Omental fat pad (tissue), 4 donors: ENCODE results near the gene KLHDC1. TPM values are rescaled to one million over a fixed set of nuclear protein-coding genes. Genes with fewer than 3 reads are reported as not detected.
"Not testable (repeated sequence)": the region's sequence is repeated elsewhere in the genome, so short reads cannot be mapped to it uniquely, and the experiment has no call there.

Source experiments
- ATAC-seq: fragments of 150-250 bp; one replicate; pipeline ENCODE4 v1.9.1; 2016; ENCODE audit warnings: mild to moderate bottlenecking, moderate library complexity; ENCODE audit not compliant: low FRiP score
- DNase-seq: peaks from one replicate; pipeline ENCODE4 v3.0.0-alpha.2; 2019; ENCODE audit warnings: low spot score
- total RNA-seq, 4 donors: library from RNA; depleted of rRNA; stranded (reverse); fragments of >200 nt; gene quantifications; one replicate each; pipeline ENCODE4 v1.1.0, GENCODE V29; 2016
- TF ChIP-seq, protein P1 (sequence below), 3 donors: fragments of 450-650 bp; IDR thresholded peaks; one replicate each; pipeline ENCODE4 v1.5.1; 2016 to 2017; ENCODE audit warnings: antibody characterized with exemption in 3 of 3, mild to moderate bottlenecking in 3 of 3, moderate library complexity in 2 of 3

Gene KLHDC1
- total RNA-seq, 4 donors from 2014 or later, result 2.9 to 10.2 (median 7.1) TPM

DNA sequence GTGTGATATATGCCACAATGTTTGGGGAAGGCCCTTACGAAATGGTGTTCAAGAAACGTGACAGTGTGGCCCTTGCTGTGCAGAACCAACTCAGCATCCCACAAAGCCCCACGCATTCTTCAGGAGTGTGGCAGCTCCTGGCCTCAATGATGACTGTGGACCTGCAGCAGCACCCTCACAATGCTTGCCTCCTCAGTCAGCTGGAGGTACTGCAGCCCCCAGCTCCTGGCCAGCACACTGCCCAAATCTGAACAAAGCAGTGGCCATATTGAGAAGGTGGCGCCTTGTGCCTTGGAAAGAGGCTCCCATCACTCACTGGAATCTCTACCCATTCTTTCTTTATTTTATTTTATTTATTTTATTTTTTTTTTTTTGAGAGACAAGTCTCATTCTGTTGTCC, 15.3 kb upstream of the KLHDC1 start:
- ATAC-seq, result no peak
- TF ChIP-seq, protein P1, sequence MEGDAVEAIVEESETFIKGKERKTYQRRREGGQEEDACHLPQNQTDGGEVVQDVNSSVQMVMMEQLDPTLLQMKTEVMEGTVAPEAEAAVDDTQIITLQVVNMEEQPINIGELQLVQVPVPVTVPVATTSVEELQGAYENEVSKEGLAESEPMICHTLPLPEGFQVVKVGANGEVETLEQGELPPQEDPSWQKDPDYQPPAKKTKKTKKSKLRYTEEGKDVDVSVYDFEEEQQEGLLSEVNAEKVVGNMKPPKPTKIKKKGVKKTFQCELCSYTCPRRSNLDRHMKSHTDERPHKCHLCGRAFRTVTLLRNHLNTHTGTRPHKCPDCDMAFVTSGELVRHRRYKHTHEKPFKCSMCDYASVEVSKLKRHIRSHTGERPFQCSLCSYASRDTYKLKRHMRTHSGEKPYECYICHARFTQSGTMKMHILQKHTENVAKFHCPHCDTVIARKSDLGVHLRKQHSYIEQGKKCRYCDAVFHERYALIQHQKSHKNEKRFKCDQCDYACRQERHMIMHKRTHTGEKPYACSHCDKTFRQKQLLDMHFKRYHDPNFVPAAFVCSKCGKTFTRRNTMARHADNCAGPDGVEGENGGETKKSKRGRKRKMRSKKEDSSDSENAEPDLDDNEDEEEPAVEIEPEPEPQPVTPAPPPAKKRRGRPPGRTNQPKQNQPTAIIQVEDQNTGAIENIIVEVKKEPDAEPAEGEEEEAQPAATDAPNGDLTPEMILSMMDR (IDR thresholded peaks at IDR 0.05), result no peak
- DNase-seq, result no peak

DNA sequence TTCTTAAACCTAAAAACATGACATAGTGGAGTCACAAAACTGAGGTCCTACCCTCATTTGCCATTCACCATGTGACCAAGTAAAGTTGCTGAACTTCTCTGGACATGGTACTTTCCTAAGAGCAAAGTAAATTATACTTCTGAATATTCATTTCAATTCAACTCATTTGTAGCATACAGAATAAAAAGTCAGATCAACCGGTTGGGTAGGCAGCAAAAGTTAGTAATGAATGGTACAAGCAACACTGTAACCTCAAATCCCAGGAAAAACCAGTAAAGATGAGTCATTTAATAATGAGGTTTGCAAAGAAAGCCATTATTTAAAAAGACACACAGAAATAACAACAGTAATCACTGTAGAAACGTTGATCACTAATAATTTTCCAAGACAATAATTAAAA, 13.6 kb upstream of the KLHDC1 start:
- DNase-seq (no peak), ATAC-seq (no peak)
- TF ChIP-seq, protein P1 (IDR thresholded peaks at IDR 0.05), result no peak

DNA sequence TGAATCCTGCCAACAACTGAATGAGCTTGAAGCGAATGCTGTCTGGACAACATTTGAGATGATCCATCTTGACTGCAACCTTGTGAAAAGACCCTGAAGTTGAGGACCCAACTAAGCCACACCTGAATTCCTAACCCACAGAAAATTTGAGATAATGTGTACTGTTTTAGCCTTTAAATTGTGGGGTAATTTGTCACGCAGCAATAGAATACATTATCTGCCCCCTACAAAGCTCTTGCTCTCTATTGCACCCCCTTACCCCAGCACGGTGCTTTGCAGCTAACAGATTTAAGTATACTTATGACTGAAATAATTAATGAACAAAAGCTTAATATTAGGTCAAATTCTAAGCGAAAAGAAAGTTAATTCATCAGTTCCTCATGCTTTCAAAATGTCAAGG, 6.5 kb upstream of the KLHDC1 start:
- TF ChIP-seq, protein P1 (IDR thresholded peaks at IDR 0.05), result no peak
- no peak for DNase-seq
- no peak for ATAC-seq

DNA sequence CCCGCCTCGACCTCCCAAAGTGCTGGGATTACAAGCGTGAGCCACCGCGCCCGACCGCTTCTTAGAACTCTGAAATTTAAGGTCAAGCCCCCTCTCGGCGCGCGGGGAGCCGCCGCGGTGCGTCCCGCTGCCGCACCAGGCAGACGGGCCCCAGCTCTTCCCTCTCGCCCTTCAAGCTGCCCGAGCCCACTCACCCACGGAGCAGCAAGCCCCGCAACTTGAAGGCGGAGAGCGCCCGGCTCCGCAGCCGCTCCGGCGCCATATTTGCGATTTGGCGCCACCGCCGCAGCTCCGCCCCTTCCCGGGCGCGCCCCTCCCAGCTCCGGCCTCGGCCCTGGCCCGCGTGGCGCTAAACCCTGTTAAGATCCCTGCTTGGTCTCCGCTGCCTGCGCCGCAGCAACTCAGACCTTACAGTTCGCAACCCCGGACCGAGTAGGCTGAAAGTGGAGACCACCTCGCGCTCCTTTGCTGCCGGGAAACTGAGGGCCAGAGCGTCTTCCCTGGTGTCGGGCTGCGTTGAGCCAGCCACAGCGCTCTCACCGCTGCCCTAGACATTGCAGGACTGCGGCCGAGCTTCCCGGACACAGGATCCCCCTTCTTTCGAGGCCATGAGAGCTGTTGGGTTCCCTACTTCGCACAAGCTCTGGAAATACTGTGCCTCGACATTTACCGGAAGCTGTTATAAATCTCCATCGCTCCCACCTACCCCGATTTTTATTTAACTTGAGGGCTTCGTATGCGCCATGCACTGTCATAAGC, 4.8 kb upstream of the KLHDC1 start, which contains the start of gene POLE2:
POLE2 (minus strand) TSS at position 273 of the 759 bp plus-strand sequence; CDS start at position 262, 11 bp downstream.
- peak; percentile 85 for ATAC-seq
- TF ChIP-seq, protein P1 (IDR thresholded peaks at IDR 0.05), result no peak
- no peak for DNase-seq

DNA sequence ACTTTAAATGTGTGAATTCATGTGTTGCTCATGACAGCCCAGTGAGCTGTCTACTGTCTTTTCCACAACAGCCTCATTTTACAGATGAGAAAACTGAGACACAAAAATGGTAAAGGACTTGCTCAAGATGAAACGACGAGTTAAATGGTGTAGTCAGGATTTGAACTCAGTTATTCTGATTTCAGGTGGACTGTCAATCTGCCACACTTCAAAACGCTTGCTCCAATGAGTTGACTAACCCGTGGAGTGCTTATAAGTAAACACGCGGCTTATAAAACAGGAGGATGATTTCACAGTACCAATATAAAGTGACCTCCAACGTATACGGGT, 4.3 kb upstream of the KLHDC1 start:
- TF ChIP-seq, protein P1 (IDR thresholded peaks at IDR 0.05), result no peak
- ATAC-seq (no peak), DNase-seq (no peak)

DNA sequence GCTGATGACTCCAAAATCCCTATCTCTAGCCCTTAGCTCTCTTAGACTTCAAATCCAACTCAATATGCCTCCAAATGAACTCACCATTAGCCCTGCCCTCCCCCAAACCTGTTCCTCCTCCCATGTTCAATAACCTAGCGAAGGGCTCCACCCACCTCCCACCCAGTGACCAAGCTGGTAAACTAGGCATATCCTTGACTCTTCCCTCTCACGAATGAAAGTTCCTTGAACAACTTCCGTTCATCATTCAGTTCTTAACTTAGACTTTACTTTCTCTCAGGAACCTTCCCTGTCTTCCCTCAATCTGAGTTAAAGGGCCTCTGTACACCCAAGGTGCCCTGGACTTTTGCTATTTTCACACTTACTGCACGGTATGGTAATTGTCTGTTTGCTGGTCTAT, 1.9 kb upstream of the KLHDC1 start:
- ATAC-seq, result no peak
- TF ChIP-seq, protein P1 (IDR thresholded peaks at IDR 0.05), result no peak
- no peak for DNase-seq

DNA sequence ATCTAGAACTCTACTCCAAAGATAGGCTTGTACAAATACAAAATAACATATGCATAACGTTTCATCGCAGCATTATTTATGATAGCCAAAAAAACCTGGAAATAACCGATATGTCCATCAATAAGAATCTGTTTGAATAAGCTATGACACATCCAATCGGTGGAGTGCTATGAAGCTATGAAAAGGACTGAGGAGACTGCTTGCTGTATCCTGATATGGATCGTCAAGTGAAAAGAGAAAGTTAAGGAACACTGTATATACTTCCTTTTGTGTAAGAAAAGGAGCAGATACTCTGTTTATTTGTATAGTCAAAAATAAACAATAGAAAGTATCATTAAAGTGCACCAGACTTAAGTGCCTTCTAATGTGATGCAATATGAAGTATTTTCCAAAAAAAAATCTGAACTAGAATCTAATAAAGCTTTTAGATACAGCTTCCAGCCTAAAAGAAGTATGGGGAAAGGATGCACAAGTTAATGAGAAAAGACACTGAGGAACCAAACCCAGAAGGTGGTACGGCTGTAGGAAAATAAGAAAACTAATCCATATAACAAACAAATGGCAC, 645 bp upstream of the KLHDC1 start:
- no peak for DNase-seq
- ATAC-seq, result no peak
- TF ChIP-seq, protein P1 (IDR thresholded peaks at IDR 0.05), result no peak

DNA sequence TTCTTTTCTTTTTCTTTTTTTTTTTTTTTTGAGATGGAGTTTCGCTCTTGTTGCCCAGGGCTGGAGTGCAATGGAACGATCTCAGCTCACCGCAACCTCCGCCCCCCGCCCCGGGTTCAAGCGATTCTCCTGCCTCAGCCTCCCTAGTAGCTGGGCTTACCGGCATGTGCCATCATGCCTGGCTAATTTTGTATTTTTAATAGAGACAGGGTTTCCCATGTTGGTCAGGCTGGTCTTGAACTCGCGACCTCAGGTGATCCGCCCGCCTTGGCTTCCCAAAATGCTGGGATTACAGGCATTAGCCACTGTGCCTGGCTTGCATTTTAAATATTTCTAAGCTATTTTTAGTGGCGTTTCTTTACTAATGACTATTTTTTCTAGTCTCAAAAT, 810 bp downstream of the KLHDC1 start:
- DNase-seq, ATAC-seq: not testable (repeated sequence)
